Suprapubic skin (tissue), 4 donors: ENCODE data around the gene KDM2A. TPM values are rescaled to one million over a fixed set of nuclear protein-coding genes. Genes with fewer than 3 reads are reported as not detected.
"Not testable (repeated sequence)": the region's sequence is repeated elsewhere in the genome, so short reads cannot be mapped to it uniquely, and the experiment has no call there.

Source experiments
- DNase-seq, 2 donors: peaks; one replicate each; pipeline ENCODE4 v3.0.0-alpha.2; 2019; ENCODE audit warnings: low spot score in 2 of 2
- H3K27ac ChIP-seq: fragments of 200-600 bp; sonication (generic); one replicate; pipeline ENCODE4 v1.5.1; 2019
- H3K27me3 ChIP-seq: fragments of 200-600 bp; sonication (generic); one replicate; pipeline ENCODE4 v1.5.1; 2019
- H3K36me3 ChIP-seq: fragments of 200-600 bp; sonication (generic); one replicate; pipeline ENCODE4 v1.5.1; 2019
- H3K4me1 ChIP-seq: fragments of 200-600 bp; sonication (generic); one replicate; pipeline ENCODE4 v1.5.1; 2019
- H3K4me3 ChIP-seq: fragments of 200-600 bp; sonication (generic); one replicate; pipeline ENCODE4 v1.5.1; 2019; ENCODE audit warnings: mild to moderate bottlenecking
- H3K9me3 ChIP-seq: fragments of 200-600 bp; sonication (generic); one replicate; pipeline ENCODE4 v1.5.1; 2019
- CTCF ChIP-seq, 2 donors: fragments of 200-600 bp in 1 of 2; fragments of 450-650 bp in 1 of 2; sonication (generic) in 1 of 2; IDR thresholded peaks; one replicate each; pipeline ENCODE4 v1.5.1; 2016 to 2019; ENCODE audit warnings: antibody characterized with exemption in 2 of 2, mild to moderate bottlenecking in 1 of 2, moderate library complexity in 1 of 2
- EP300 ChIP-seq: sonication (generic); formaldehyde crosslinking; IDR thresholded peaks from one replicate; pipeline ENCODE4 v1.6.1; 2017; ENCODE audit warnings: antibody characterized with exemption
- POLR2A ChIP-seq, 2 donors: fragments of 450-650 bp; IDR thresholded peaks; one replicate each; pipeline ENCODE4 v1.6.1; 2017; ENCODE audit warnings: antibody characterized with exemption in 2 of 2, mild to moderate bottlenecking in 2 of 2, moderate library complexity in 2 of 2
- POLR2AphosphoS5 ChIP-seq, 3 donors: sonication (generic); formaldehyde crosslinking; IDR thresholded peaks; one replicate each; pipeline ENCODE4 v1.6.1; 2017; ENCODE audit warnings: antibody characterized with exemption in 3 of 3
- WGBS: methylation state at CpG from one replicate; pipeline ENCODE4 v1.1.5; 2018; 5-methylcytosine and 5-hydroxymethylcytosine counted together
- total RNA-seq, 4 donors: library from RNA; depleted of rRNA; stranded (reverse); fragments of >200 nt; gene quantifications; one replicate each; pipeline ENCODE4 v1.1.0, GENCODE V29; 2016

The KDM2A gene
- total RNA-seq, 4 donors from 2014 or later = 76.0 to 142 (median 84.8) TPM

- Histone ChIP-seq H3K4me3 (no peak overlapping the region), H3K9me3 (no peaks in the 10 kb centered on the region), H3K27me3 (no peaks in the 10 kb centered on the region), H3K36me3 (peaks cover 69% of the 10 kb centered on the region), H3K4me1 (peaks cover 54% of the 10 kb centered on the region), H3K27ac (peak overlapping the region; percentile 41)
- TF ChIP-seq POLR2AphosphoS5 (IDR thresholded peaks at IDR 0.05) (no peak), POLR2A (IDR thresholded peaks at IDR 0.05) (no peak), CTCF (IDR thresholded peaks at IDR 0.05) (no peak), EP300 (no peak)
- 64% methylated on average over 15 of the region's 15 CpGs for WGBS
- peak in 1 of 2 donors; percentile 41 for DNase-seq
These were observed 135.7 kb downstream of the KDM2A start for GRCh38 chr11:67254798-67255197.

DNA sequence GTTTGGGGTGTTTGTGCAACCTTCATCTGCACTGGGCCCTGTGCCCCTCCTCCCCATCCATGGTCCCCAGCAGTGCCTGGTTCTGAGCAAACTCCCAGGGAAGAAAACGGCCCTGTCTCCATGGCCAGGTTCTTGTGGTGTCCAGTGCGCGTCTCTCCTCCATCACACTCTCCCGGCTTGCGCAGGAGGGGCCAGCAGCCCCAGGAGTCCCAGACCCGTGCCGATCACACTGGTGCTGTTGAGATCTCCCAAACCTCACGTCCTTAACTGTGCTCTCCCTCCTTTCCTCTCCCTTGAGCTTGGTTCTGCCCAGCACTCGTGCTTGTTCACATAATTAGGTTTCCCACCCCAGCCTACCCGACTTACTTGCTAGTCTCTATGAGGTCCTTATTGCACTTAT is 136.3 kb downstream of the KDM2A start:
- H3K4me3 ChIP-seq = no peak overlapping the region
- no peaks in the 10 kb centered on the region for H3K27me3 ChIP-seq
- TF ChIP-seq EP300 (no peak), CTCF (IDR thresholded peaks at IDR 0.05) (no peak)
- DNase-seq = no peak
- WGBS = 86% methylated on average over 10 of the region's 10 CpGs
- no peak overlapping the region for H3K27ac ChIP-seq
- no peaks in the 10 kb centered on the region for H3K9me3 ChIP-seq
- peaks cover 52% of the 10 kb centered on the region for H3K4me1 ChIP-seq
- peaks cover 63% of the 10 kb centered on the region for H3K36me3 ChIP-seq

DNA sequence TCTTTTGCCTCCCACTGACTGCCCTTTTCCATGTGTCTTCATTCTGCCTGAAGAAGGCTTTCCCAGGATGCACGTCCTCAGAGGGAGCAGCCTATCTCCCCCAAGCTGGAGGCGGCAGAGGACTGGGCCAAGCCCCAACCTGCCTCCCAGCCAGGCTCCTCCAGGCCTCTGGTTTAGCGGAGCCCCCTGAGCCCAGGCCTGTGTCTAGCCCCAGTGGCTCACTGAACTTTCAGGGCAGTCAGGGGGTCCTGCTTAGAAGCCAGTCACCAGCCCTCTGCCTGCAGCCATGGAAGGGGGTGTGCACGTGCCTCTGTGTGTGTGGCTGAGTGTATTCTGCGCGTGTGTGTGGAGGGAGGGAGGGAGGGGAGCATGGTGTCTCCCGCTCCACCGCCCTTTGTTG is 136.8 kb downstream of the KDM2A start:
- DNase-seq = no peak

DNA sequence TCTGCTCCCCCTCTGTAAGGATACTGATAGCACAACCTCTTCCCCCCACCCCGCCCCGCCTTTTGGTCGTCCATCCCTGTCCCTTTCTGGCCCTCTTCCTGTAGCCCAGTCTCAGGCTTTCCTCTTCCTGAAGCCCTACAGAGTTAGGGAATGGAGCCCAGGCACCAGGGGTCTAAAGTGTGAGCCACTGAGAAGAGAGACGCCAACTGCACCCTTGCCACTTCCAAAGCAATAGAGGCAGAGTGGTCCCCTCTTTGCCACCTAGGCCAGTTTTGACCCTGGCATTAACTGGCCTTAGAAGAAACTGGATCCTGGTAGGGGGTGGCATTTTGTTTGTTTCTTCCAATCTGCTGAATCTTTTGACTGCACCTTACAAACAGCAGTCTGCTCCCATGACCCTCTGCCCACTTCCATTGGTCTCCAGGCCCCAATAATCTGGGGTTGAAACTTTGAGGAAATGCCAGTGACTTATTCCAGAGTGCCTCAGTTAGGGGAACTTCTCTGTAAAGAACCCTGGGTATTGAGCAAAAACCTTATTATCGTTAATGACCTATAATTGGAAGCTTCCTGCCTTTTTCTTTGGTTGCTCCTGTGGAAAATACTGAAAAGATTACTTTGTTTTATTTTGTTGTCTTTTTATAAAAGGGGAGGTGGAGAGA is 137.5 kb downstream of the KDM2A start:
- Histone ChIP-seq H3K36me3 (peaks cover 54% of the 10 kb centered on the region), H3K27ac (no peak overlapping the region), H3K4me3 (no peak overlapping the region), H3K9me3 (no peaks in the 10 kb centered on the region), H3K4me1 (peaks cover 51% of the 10 kb centered on the region), H3K27me3 (no peaks in the 10 kb centered on the region)
- 75% methylated on average over 5 of the region's 5 CpGs for WGBS
- no peak for DNase-seq
- TF ChIP-seq POLR2A (IDR thresholded peaks at IDR 0.05) (no peak), POLR2AphosphoS5 (IDR thresholded peaks at IDR 0.05) (no peak), CTCF (IDR thresholded peaks at IDR 0.05) (no peak), EP300 (no peak)

More for the DNA sequence above, 136.8 kb downstream of the KDM2A start:
- peaks cover 47% of the 10 kb centered on the region for H3K4me1 ChIP-seq
- no peaks in the 10 kb centered on the region for H3K9me3 ChIP-seq
- peaks cover 58% of the 10 kb centered on the region for H3K36me3 ChIP-seq
- no peak overlapping the region for H3K27ac ChIP-seq
- H3K4me3 ChIP-seq = no peak overlapping the region
- WGBS = 75% methylated on average over 8 of the region's 8 CpGs
- no peak for TF ChIP-seq CTCF (IDR thresholded peaks at IDR 0.05)
- no peak for TF ChIP-seq POLR2A (IDR thresholded peaks at IDR 0.05)
- TF ChIP-seq EP300 = no peak
- TF ChIP-seq POLR2AphosphoS5 (IDR thresholded peaks at IDR 0.05) = no peak
- H3K27me3 ChIP-seq = no peaks in the 10 kb centered on the region

DNA sequence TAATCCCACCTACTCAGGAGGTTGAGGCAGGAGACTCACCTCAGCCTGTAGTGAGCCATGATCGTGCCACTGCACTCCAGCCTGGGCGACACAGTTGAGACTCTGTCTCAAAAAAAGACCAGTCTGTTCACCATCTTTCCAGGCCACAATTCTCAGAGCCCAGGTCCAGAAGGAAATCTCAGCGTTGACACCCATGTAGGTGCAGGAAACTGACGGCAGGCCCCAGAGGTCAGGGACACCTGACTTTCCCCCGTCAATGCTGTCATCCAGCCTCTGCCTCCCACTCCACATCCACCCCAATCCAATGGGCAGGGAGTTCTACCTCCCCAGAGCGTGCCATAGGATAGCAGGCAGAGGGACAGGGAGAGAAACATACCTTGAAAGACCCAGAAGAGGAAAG is 141.3 kb downstream of the KDM2A start:
- peaks cover 52% of the 10 kb centered on the region for H3K4me1 ChIP-seq
- no peaks in the 10 kb centered on the region for H3K27me3 ChIP-seq
- no peaks in the 10 kb centered on the region for H3K9me3 ChIP-seq
- WGBS = 90% methylated on average over 6 of the region's 6 CpGs
- no peak for DNase-seq
- no peak for TF ChIP-seq POLR2A (IDR thresholded peaks at IDR 0.05)
- TF ChIP-seq POLR2AphosphoS5 (IDR thresholded peaks at IDR 0.05) = no peak
- TF ChIP-seq CTCF (IDR thresholded peaks at IDR 0.05) = no peak
- no peak for TF ChIP-seq EP300
- no peak overlapping the region for H3K4me3 ChIP-seq
- H3K36me3 ChIP-seq = peaks cover 18% of the 10 kb centered on the region
- H3K27ac ChIP-seq = no peak overlapping the region

DNA sequence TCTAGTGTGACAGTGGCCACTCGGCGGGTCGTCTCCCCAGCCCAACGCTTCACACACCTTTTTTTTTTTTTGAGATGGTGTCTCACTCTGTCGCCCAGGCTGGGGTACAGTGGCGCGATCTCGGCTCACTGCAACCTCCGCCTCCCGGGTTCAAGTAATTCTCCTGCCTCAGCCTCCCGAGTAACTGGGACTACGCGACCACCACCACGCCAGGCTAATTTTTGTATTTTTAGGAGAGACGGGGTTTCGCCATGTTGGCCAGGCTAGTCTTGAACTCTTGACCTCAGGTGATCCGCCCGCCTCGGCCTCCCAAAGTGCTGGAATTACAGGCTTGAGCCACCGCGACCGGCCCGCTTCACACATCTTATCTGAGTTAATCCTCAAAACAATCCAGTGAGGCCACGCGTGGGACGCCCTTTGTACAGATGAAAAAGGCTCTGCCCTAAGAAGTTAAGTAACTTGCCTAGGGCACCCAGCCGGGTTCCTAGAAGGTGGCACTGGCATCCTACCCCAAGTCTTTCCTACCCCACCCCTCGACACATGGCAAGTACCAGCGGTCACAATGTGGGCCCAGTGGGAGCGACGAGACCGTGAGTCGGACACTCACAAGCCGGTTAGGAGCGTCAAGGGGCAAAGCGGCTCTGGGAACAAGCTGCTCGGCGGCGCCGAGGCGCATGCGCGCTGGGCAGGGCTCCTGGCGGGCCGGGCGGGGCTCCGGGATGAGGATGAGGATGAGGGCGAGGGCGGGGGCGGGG is 142.0 kb downstream of the KDM2A start:
- peak in 1 of 2 donors; percentile 82 for DNase-seq
- H3K4me1 ChIP-seq = peaks cover 53% of the 10 kb centered on the region
- WGBS = 34% methylated on average over 32 of the region's 50 CpGs
- peak overlapping the region; percentile 2 for H3K27ac ChIP-seq
- H3K9me3 ChIP-seq, H3K27me3 ChIP-seq: not testable (repeated sequence)
- H3K36me3 ChIP-seq = peaks cover 12% of the 10 kb centered on the region
- peak overlapping the region; percentile 42 for H3K4me3 ChIP-seq
